ENCODE results near the gene DIAPH2.

DNA sequence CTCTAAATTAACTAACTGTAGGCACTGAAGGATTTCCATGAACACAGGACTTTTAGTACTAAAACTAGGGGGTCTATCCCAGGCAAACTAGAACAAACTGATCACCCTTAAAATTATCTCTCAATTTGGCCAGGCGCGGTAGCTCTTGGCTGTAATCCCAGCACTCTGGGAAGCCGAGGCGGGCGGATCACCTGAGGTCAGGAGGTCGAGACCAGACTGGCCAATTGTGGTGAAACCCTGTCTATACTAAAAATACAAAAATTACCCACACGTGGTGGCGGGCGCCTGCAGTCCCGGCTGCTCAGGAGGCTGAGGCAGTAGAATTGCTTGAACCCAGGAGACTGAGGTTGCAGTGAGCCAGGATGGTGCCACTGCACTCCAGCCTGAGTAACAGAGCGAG is 635.7 kb downstream of the DIAPH2 start:
- TF ChIP-seq, protein P1, sequence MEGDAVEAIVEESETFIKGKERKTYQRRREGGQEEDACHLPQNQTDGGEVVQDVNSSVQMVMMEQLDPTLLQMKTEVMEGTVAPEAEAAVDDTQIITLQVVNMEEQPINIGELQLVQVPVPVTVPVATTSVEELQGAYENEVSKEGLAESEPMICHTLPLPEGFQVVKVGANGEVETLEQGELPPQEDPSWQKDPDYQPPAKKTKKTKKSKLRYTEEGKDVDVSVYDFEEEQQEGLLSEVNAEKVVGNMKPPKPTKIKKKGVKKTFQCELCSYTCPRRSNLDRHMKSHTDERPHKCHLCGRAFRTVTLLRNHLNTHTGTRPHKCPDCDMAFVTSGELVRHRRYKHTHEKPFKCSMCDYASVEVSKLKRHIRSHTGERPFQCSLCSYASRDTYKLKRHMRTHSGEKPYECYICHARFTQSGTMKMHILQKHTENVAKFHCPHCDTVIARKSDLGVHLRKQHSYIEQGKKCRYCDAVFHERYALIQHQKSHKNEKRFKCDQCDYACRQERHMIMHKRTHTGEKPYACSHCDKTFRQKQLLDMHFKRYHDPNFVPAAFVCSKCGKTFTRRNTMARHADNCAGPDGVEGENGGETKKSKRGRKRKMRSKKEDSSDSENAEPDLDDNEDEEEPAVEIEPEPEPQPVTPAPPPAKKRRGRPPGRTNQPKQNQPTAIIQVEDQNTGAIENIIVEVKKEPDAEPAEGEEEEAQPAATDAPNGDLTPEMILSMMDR (IDR thresholded peaks at IDR 0.05; ENCODE audit: low read depth, low read length, poor library complexity, severe bottlenecking), result no peak
- no peak for TF ChIP-seq EZH2phosphoT487 (IDR thresholded peaks at IDR 0.05; ENCODE audit: borderline replicate concordance, low read length)

All from DOHH2 (cell line).